ENCODE data around the gene GTSF1L.
A peak's percentile ranks its signal among the peaks of the same experiment; 100 is the strongest.
"Not testable (repeated sequence)": the region's sequence is repeated elsewhere in the genome, so short reads cannot be mapped to it uniquely, and the experiment has no call there.

GTSF1L gene

DNA sequence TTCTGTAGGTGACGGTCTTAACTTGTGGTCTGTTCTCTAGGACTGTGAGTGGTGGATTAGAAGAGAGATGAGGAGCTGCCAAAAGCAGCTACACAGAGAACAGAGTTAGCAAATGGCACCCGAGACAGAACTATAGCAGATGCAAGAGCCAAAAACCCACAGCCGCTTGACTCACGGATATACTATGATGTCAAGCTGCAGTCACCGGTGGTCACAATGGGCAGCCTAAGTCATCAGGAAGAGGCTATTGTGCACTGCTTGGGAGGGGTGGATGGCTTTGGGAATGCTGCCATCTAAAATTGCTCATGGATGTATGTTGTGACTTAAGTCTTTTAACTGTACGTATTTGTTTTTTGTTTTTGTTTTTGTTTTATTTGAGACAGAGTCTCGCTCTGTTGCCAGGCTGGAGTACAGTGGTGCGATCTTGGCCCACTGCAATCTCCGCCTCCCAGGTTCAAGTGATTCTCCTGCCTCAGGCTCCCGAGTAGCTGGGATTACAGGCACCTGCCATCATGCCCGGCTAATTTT lies at the start of gene GTSF1L:
Gene GTSF1L (minus strand): TSS at position 192 of the 528 bp plus-strand sequence. CDS start 308 bp downstream, outside the sequence.
- no peak for DNase-seq (ENCODE audit: low spot score)
- FAIRE-seq, result no peak

DNA sequence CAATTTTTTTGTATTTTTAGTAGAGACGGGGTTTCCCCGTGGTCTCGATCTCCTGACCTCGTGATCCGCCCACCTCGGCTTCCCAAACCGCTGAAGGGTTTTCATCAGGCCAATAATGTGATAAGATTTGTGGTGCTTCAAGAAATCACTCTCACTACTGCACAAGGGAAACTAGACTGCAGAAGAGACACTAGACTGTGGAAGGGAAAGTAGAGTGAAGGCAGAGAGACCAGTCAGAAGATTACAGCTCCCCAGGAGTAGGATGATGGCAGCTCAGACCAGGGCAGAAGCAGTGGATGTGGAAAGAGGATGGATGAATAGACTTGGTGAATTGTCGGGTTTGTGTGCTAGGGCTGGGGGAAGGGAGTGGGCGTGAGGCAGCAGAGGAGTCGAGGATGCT lies 48.0 kb upstream of the GTSF1L start:
- no peak for DNase-seq (ENCODE audit: low spot score)
- FAIRE-seq, result no peak

DNA sequence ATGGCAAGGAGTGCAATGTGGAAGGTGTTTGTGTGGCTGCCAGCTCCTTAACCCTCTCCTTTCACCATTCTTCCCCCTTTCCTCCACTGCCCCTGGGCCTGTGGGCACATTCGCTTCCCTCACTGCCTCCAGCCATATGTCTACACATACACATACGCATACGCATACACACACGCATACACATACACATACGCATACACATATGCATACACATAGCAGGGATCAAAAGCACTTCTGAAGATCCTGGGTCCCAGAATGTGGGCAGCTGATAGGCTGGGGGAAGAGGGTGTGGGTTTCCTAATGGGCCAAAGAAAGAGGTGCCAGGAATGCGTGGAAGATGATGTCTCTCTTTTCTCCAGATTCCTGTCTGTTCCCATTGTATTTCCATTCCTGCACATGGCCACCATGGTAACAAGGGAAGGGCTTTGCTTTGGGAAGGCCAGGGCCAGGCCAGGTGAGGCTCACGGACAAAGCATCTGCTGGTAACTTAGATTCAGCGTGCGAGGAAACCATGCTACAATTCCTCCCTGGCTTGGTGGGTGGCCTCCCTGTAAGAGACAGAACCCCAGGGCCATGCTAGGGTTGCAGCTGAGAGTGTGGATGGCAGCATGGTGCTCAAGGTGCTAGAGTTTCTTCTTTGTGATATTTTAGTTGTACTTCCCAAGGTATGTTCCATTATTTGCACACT lies 44.8 kb upstream of the GTSF1L start:
- DNase-seq (ENCODE audit: low spot score) (no peak), FAIRE-seq (no peak)

DNA sequence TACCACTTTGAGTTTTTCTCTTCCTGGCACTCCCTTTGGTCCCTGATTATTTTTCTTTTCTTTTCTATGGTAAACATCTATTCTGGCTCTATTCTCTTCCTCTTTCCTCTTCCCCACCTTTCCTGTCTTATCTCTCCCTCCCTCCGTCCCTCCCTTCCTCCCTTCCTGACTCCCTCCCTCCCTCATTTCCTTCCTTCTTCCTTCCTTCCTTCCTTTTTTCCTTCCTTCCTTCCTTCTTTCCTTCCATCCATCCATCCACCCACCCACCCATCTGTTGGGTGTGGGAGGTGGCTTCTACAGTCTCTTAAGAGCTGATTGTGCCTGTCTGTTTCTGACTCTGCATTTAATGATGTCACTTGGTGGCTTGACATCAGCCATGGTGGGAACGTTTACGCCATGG lies 43.5 kb upstream of the GTSF1L start:
- no peak for DNase-seq (ENCODE audit: low spot score)
- no peak for FAIRE-seq

DNA sequence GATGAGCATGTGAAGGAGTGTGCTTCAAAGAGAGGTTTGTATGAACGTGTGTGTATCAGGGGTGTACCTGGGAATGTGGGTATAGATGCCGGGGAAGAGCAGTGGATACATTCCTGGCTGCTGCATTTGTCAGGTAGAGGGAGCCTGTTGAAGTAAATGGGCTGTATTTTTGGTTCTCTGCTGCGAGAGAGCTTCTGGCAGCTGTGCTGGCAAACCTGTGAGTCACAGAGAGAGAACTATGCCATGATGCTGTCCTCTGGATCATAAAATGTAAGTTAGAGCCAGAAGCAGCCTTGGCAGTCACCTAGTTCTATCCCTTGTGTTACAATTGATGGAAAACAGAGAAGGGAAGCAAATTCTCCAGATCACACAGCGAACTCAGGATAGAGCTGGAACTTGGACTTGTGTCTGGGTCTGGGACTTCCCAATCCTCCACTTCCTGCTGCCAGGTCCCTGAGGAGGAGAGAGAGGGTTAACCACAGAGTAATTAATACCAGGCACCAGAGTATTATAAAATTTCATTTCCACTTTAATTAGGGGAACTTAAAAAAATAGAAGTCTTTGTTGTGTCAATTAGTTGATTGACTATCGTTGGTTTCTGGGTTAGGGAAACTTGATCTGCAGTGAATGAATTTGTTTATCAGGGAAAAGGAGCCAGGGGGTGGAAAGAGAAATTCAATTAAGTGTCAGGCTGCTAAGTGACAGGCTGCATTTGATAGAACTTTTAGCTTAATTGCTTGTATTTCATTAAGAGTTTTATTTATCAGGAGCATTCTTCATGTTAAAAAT lies 41.1 kb upstream of the GTSF1L start:
- FAIRE-seq, result no peak
- no peak for DNase-seq (ENCODE audit: low spot score)

DNA sequence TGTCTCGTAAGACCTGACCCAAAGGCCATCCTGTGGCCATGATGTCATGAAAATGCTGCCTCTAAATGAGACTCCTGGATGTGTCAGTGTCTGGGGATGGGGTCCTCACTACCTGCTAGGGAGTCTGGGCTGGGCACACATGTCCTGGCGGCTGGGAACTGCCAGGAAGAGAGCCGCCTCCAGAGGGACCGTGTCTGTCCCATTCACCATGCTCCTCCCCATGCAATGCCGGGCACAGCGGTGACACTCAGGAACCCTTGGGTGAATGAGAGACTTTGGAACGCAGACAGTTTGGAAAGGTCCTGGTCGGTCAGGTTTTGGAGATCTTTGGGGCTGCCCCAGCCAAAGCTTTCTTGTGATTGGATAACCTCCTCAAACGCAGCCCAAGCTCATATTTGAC lies 40.1 kb upstream of the GTSF1L start:
- FAIRE-seq, result no peak
- DNase-seq (ENCODE audit: low spot score), result no peak

DNA sequence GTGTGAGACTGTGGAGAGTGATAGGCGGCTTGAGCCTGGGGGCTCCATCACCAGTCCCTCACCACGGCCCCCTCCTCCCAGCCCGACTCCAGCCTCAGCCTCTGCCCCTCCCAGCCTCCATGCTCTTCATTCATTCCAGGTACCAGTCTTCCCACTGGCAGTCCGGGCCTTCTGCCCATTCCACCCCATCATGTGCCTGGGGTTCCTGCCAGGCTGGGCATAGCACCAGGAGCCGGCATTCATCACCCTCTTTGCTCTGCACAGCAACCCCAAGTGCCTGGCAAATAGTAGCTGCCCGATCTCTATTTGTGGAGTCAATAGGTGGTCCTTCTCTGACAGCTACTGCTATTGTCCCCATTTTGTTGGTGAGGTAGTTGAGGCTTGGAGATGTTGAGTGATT lies 39.6 kb upstream of the GTSF1L start:
- FAIRE-seq (no peak), DNase-seq (ENCODE audit: low spot score) (no peak)

DNA sequence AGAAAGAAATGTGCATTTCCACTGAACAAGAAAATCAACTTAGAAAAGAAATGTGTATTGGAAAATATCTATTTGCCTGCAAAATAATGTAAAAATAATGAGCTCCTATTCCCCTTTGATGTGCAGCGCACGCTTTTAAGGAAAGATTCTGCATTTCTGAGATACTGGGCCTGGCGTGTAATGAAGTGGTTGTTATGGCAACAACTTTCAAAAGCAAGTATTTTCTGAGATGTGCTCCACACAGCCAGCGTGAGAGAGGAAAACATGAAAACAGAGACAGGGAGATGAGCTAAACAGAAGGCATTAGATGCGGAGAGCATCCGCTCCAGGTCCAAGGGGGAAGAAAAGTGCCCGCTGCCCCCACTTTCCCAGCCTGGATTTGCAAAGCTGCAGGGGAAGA lies 39.1 kb upstream of the GTSF1L start:
- DNase-seq (ENCODE audit: low spot score), result no peak
- no peak for FAIRE-seq

DNA sequence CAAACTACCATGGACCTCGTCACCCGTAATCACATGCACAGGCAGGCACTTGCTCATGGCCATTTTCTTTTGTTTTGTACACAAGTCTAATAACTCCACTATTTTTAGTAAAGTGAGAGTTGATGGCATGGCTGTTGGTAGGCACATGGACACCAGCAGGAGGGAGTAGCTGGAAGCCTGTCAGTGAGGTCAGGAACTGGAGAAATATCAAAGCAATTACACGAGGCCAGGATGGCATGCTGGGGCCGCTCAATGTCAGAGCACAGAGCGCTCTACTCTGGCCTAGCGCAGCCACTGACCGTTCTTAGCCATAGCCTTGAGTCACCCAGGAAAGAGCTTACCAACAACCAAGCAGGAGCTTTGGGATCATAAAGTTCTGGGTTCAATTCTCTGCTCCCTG lies 36.1 kb upstream of the GTSF1L start:
- DNase-seq (ENCODE audit: low spot score), result no peak
- no peak for FAIRE-seq

DNA sequence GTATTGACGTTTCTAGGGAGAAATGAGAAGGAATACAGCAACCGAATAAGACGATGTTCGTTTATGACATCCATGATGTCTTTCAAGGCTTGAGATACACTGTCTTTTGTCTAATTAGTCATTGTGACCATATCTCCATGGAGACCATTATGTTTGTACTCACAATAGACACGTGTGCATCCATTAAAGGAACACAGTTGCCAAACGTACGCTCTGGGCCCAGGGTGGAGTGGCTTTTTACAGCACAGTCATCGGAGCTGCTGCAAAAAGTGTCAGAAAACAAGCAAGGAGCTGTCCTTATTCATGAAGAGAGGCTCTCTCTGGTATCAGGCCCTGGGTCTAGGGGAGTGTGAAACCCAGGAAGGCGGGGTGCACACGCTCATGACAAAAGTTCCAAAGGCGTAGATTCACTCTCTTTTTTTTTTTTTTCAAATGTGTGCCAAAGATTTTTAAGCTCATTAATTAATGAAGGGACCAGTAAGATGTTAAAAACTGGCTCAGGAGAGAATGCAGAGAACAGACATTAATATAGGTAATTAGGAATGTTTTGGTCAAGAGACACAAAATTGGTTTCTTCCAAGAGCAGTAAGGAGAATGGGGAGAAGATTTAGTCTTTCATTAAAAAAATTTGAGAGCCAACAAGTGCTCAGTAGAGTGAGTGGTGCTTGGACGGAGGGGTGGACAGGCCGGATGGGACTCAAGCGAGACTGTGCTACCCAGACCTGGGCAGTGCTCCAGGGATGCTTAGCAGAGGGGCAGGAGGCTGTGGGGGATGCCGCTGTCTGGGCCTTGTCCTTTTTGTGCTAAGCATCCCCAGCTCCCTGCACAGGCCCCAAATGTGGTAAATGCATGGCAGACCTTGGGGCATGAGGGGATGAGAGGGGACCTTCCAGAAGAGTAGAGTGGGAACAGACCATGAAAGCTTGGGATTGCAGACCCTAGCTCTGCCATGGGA lies 34.9 kb upstream of the GTSF1L start:
- FAIRE-seq, result no peak
- no peak for DNase-seq (ENCODE audit: low spot score)

DNA sequence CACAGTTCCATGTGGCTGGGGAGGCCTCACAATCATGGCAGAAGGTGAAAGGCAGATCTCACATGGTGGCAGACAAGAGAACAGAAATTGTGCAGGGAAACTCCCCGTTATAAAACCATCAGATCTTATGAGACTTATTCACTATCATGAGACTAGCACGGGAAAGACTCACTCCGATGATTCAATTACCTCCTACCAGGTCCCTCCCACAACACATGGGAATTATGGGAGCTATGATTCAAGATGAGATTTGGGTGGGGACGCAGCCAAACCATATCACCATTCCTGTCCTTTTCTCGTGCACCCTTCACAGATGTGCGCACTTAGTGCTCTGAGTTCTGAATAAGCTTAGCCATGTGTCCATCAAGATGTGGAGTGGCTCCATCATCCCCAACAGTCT lies 31.1 kb upstream of the GTSF1L start:
- peak; percentile 9 for DNase-seq (ENCODE audit: low spot score)
- FAIRE-seq, result not testable (repeated sequence)

DNA sequence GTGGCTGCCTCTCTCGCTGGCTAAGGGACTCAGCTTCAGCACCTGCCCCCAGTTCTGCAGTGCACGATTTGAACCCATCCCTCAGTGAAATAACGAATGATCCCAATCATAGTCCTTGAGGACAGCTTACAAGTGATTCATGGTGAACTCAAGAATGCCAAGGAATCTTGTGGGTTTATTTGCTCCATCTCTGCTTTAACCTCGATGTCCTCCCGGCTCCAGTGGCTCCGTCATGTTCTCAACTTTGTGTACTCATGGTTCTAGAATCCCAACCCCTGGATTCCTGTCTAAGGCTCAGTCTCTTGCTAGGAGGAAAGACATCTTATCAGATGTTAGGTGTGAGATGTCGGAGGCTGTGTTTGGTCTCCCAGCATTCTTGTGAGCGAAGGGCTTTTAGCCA lies 29.0 kb upstream of the GTSF1L start:
- FAIRE-seq, result no peak
- DNase-seq (ENCODE audit: low spot score), result peak; percentile 45

DNA sequence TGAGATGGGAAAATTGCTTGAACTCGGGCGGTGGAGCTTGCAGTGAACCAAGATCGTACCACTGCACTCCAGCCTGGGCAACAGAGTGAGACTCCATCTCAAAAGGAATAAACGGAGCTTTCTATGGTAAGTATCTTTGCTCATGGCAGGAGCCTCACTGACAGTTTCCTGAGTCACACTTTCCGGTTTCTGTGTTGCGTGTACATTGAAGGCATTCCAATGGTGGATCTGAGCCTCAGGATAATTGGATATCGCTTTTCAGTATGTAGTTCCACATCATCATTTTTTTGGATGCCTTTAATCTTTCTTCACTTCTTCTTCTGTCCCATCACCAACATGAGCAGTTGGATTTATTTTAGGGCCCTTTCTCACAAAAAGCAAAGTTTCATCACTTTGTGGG lies 28.6 kb upstream of the GTSF1L start:
- no peak for DNase-seq (ENCODE audit: low spot score)
- no peak for FAIRE-seq

DNA sequence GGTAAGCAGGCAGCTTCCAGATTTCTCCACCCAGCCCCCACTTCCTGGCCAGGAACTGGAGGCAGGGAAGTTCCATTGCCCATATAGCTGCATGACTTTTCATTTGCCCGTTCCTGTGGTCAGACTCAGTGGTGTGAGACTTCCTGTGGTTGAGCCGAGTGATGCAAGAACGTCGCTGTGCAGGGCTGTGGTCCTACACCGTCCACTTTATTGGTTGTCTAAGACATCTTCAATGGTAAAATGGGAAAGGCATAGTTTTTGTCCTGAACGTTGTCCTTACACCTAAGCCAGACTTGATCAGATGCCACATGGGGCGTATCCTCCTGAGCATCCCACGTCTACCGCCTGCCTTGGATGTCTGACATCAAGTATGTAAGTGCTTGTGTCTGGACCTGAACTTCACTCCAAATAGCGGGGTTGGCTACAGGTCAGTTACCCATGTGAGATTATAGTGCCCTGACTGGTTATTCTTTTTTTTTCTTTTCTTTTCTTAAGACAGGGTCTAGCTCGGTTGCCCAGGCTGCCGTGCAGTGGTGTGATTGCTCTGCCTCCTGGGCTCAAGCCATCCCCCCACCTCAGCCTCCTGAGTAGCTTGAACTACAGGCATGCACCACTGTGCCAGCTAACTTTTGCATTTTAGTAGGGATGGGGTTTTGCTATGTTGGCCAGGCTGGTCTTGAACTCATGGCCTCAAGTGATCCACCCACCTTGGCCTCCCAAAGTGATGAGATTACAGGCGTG lies 25.9 kb upstream of the GTSF1L start:
- FAIRE-seq, result peak; percentile 91
- DNase-seq (ENCODE audit: low spot score), result peak; percentile 95

DNA sequence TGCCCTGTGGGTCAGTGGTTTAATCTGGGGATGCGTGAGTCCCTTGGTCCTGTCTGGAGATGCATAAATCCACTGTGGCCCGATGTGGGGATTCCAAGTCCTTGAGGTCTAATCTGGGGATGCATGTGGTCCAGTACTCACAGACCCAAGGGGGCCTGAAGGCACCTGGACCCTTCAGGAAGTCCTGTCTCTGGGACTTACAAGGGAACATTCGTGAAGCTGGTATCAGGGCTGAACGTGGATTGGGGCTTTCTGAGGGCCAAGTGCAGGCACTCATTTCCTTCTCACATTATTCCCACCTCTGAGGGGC lies 25.2 kb upstream of the GTSF1L start:
- FAIRE-seq, result no peak
- DNase-seq (ENCODE audit: low spot score), result no peak

DNA sequence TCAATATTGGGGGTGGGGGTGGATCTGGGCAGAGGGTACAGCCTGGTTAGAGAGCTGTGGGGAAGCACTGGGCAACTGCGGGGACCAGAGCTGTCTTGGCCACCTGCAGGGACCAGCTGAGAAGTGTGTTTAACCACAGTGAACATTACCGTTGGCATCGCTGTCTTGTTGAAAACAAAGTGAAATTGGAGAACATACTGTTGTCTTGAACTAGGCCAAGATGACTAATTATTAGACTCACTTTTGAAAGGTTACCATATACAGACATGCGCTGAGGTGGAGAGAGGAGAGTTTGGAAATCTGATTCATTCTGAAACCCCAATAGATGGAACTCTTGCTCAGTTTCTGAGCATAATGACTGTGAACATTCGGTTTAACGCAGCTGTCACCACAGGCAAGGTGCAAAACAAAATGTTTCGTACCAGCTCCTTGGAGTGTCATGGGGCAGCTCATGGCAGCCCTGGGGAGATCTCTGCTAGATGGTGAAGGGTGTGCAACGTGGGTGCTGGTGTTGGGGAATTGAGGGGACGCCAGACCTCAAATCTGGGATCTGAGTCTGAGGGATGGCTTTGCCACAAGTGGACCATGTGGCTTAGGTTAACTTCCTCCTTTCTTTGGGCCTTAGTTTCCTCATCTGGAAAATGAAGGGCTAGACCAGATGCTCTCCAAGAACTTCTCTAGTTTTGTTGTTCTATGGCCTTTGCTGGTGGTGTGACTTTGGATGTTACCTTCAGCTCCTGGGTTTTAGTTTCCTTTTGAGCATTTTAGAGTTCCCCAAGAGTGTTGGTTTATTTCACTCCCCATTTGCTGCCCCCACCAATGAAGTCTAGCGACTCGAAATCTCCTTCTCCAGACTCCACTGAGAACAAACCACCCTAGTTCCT lies 24.6 kb upstream of the GTSF1L start:
- peak; percentile 76 for DNase-seq (ENCODE audit: low spot score)
- FAIRE-seq, result no peak

DNA sequence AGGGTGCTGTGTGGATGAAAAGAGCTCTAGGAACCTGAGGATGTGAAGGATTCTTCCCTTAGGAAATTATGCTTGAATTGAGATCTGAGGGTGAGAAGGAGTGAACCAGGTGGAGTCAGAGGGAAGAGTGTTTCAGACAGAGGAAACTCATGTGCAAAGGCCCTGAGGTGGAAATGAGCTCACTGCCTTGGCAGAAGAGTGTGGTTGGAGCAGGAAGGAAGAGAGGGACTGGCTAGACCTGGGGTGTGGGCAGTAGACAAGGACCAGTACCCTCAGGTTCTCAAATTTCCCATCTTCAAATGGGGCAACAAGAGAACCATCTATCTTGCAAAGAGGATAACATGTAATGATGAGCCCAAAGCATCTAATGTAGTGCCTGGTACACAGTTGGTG lies 24.0 kb upstream of the GTSF1L start:
- DNase-seq (ENCODE audit: low spot score) (no peak), FAIRE-seq (no peak)

DNA sequence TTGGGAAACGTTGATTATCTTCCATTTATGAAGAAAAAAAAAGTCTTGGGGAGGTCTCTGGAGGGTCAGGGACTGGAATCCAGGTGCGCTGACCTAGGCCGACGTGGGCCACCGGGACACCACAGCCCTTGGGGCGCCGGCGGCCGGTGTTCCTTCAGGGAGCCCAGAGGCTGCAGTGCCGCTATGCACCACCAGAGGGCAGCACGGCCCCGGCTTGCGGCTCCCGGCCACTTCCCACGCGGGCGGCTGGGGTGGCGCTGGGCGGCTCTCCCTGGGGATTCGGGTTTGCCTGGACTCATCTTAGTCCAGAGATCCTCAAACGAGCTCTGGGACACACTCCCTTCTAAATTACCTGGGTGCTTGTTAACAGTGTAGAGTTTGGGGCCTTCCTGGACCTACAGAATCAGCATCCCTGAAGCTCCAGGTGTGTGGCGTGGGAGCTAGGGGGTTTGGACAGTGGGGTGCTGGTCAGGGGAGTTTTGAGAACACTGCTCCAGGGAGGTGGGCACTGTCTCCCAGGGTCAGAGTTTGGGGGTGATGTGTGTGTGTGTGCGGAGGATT lies 23.0 kb upstream of the GTSF1L start:
- DNase-seq (ENCODE audit: low spot score), result peak; percentile 25
- no peak for FAIRE-seq

DNA sequence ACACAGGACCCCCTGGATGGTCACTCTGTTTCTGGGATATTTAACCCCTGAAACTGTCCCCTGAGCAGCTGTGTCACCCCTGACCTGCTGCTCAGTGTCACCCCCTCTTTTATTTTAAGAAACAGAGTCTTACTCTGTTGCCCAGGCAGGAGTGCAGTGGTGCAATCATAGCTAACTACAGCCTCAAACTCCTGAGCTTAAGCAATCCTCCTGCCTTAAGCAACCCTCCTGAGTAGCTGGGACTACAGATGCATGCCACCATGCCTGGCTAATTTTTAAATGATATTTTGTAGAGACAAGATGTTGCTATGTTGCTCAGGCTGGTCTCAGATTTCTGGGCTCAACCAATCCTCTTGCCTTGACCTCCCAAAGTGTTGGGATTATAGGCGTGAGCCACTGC lies 21.5 kb upstream of the GTSF1L start:
- DNase-seq (ENCODE audit: low spot score), result no peak
- no peak for FAIRE-seq
